Stimulated activated CD4-positive, alpha-beta T cell treated with anti-CD3 and anti-CD28 coated beads, Interleukin-12 subunit alpha, Interleukin-12 subunit beta, amount 100 ng/mL, for 48 hours (primary cell): ENCODE measurements around the gene AK5.

Experiments
- DNase-seq, 3 donors: peaks; one replicate each; pipeline ENCODE4 v3.0.0-alpha.2; 2020; ENCODE audit warnings: low read depth in 2 of 3, low spot score in 1 of 3

Gene AK5

GRCh38 chr1:77434967-77435366 is 153.1 kb downstream of the AK5 start:
- no peak for DNase-seq

GRCh38 chr1:77438236-77438913 is 156.6 kb downstream of the AK5 start:
- DNase-seq = no peak

- DNase-seq = no peak
Observed at GRCh38 chr1:77446841-77447555, 165.2 kb downstream of the AK5 start.

GRCh38 chr1:77447669-77448068 is 165.8 kb downstream of the AK5 start:
- no peak for DNase-seq

- no peak for DNase-seq
Observed at GRCh38 chr1:77459881-77460280, 178.1 kb downstream of the AK5 start.

GRCh38 chr1:77461691-77462090 is 179.9 kb downstream of the AK5 start:
- DNase-seq = no peak

- DNase-seq = no peak
Observed at GRCh38 chr1:77463216-77463615, 181.4 kb downstream of the AK5 start.

- DNase-seq = no peak
Observed at GRCh38 chr1:77465139-77465538, 183.3 kb downstream of the AK5 start.

- DNase-seq = no peak
Observed at GRCh38 chr1:77465922-77466321, 184.1 kb downstream of the AK5 start.

- DNase-seq = no peak
Observed at GRCh38 chr1:77467021-77467595, 185.3 kb downstream of the AK5 start.

GRCh38 chr1:77467741-77468140 is 185.9 kb downstream of the AK5 start:
- DNase-seq = no peak

- DNase-seq = no peak
Observed at GRCh38 chr1:77468257-77468948, 186.6 kb downstream of the AK5 start.

- DNase-seq = no peak
Observed at GRCh38 chr1:77468949-77469710, 187.3 kb downstream of the AK5 start.

GRCh38 chr1:77471691-77472090 is 189.9 kb downstream of the AK5 start:
- DNase-seq = no peak

- DNase-seq = no peak
Observed at GRCh38 chr1:77473690-77474089, 191.9 kb downstream of the AK5 start.

GRCh38 chr1:77475641-77476040 is 193.8 kb downstream of the AK5 start:
- DNase-seq = no peak

GRCh38 chr1:77476475-77476874 is 194.7 kb downstream of the AK5 start:
- no peak for DNase-seq

- no peak for DNase-seq
Observed at GRCh38 chr1:77484334-77484733, 202.5 kb downstream of the AK5 start.

- DNase-seq = no peak
Observed at GRCh38 chr1:77484926-77485325, 203.1 kb downstream of the AK5 start.

GRCh38 chr1:77487631-77488030 is 205.8 kb downstream of the AK5 start:
- DNase-seq = no peak

GRCh38 chr1:77489910-77490309 is 208.1 kb downstream of the AK5 start:
- no peak for DNase-seq
